GM12878 (cell line): ENCODE results near the gene DACH1. TPM values are rescaled to one million over a fixed set of nuclear protein-coding genes. Genes with fewer than 3 reads are reported as not detected.

Experiments used
- ATAC-seq: fragments of 200-7000 bp; cut with Tn5 transposase; 3 replicates; pipeline ENCODE4 v1.9.1; 2020; ENCODE audit warnings: mild to moderate bottlenecking, moderate library complexity
- BruUV-seq: library from RNA; stranded (reverse); fragments of 400-500 nt; replicated peaks from 2 replicates; lab custom pipeline; 2021; lab: Mats Ljungman, UMichigan
- CTCF ChIA-PET: fragments of 300-600 bp; sonication (Branson Sonifier 250); formaldehyde crosslinking; extraction: SDS; loops from one replicate; lab custom pipeline; 2021; ENCODE audit warnings: inconsistent platforms; lab: Yijun Ruan, JAX
- POLR2A ChIA-PET: fragments of 350-600 bp; formaldehyde crosslinking; extraction: SDS; loops from one replicate; lab custom pipeline; 2021; ENCODE audit warnings: inconsistent platforms; lab: Charles Lee
- RAD21 ChIA-PET: fragments of 300-600 bp; sonication (Branson Sonifier 250); formaldehyde crosslinking; loops from one replicate; lab custom pipeline; 2023; ENCODE audit warnings: antibody characterized with exemption; ENCODE audit not compliant: unreplicated experiment; lab: Charles Lee
- SMC1A ChIA-PET: fragments of 300-600 bp; sonication (Branson Sonifier 250); formaldehyde crosslinking; loops from one replicate; lab custom pipeline; 2023; ENCODE audit not compliant: unreplicated experiment, uncharacterized antibody; lab: Charles Lee
- DNase-seq: peaks from one replicate; pipeline ENCODE4 v3.0.0-alpha.2; 2011; ENCODE audit warnings: low read depth, low spot score
- FAIRE-seq: peaks from 3 replicates; lab custom pipeline; 2011; peaks lifted over from hg19 to GRCh38; lab: Jason Lieb, UNC
- H2AFZ ChIP-seq: 2 replicates; pipeline ENCODE4 v1.6.0; 2011; ENCODE audit warnings: low read depth, low read length, control low read depth; ENCODE audit not compliant: control insufficient read depth
- H3K27ac ChIP-seq: 2 replicates; pipeline ENCODE4 v1.5.1; 2011; ENCODE audit warnings: control low read depth; ENCODE audit not compliant: control insufficient read depth, insufficient read depth
- H3K27me3 ChIP-seq, 2 experiments: replicated peaks in 1 of 2; 2 replicates each; pipeline versions ENCODE4 v1.6.0 to v1.6.1; 2011; ENCODE audit warnings: low read length in 1 of 2; ENCODE audit not compliant: control insufficient read depth in 2 of 2, insufficient read depth in 2 of 2
- H3K36me3 ChIP-seq, 2 experiments: 2 replicates each; pipeline ENCODE4 v1.5.1; 2011; ENCODE audit warnings: low read length in 1 of 2; ENCODE audit not compliant: control insufficient read depth in 2 of 2, insufficient read depth in 2 of 2
- H3K4me1 ChIP-seq: 2 replicates; pipeline ENCODE4 v1.6.1; 2011; ENCODE audit warnings: mild to moderate bottlenecking, low read length, moderate library complexity, mixed read lengths; ENCODE audit not compliant: control insufficient read depth, insufficient read depth
- H3K4me2 ChIP-seq: 2 replicates; pipeline ENCODE4 v1.6.0; 2011; ENCODE audit warnings: control low read depth; ENCODE audit not compliant: control insufficient read depth, insufficient read depth
- H3K4me3 ChIP-seq: fragments of 200-600 bp; sonication (generic); 2 replicates; pipeline ENCODE4 v1.5.1; 2016
- H3K79me2 ChIP-seq: 2 replicates; pipeline ENCODE4 v1.6.0; 2011; ENCODE audit warnings: low read length; ENCODE audit not compliant: control insufficient read depth, insufficient read depth
- H3K9ac ChIP-seq: 2 replicates; pipeline ENCODE4 v1.8.0; 2011; ENCODE audit warnings: low read length, control low read depth, mixed read lengths; ENCODE audit not compliant: control insufficient read depth, insufficient read depth
- H3K9me3 ChIP-seq: replicated peaks from 3 replicates; pipeline ENCODE4 v1.5.1; 2011; ENCODE audit warnings: mild to moderate bottlenecking, low read length; ENCODE audit not compliant: control insufficient read depth, insufficient read depth
- H4K20me1 ChIP-seq: 2 replicates; pipeline ENCODE4 v1.6.0; 2011; ENCODE audit not compliant: control insufficient read depth, insufficient read depth
- ATF7 ChIP-seq: fragments of 450-650 bp; IDR thresholded peaks from 2 replicates; pipeline ENCODE4 v1.6.1; 2016; ENCODE audit warnings: low read depth, mild to moderate bottlenecking
- FOXK2 ChIP-seq: fragments of 450-650 bp; IDR thresholded peaks from 2 replicates; pipeline ENCODE4 v1.6.1; 2017; ENCODE audit warnings: mild to moderate bottlenecking, moderate library complexity
- KAT2A ChIP-seq: conservative IDR thresholded peaks from 2 replicates; pipeline ENCODE4 v1.6.1; 2011; ENCODE audit warnings: low read depth, low read length; ENCODE audit not compliant: control insufficient read depth
- SREBF2 ChIP-seq: IDR thresholded peaks from 2 replicates; pipeline ENCODE4 v1.6.1; 2012; ENCODE audit warnings: mild to moderate bottlenecking, low read length
- TCF3 ChIP-seq: IDR thresholded peaks from 2 replicates; pipeline ENCODE4 v1.6.1; 2012; ENCODE audit warnings: low read depth, mild to moderate bottlenecking, low read length, borderline replicate concordance; ENCODE audit not compliant: insufficient read depth
- in situ Hi-C: fragments of 300-500 bp; cut with MboI; formaldehyde crosslinking; loops from 9 replicates; pipeline ENCODE4 v1.14.3; 2018; ENCODE audit warnings: mixed read lengths
- intact Hi-C: fragments of 100-400 bp; cut with micrococcal nuclease; formaldehyde crosslinking; loops from one replicate; pipeline ENCODE4 v1.14.2; 2022; ENCODE audit not compliant: unreplicated experiment
- polyA plus RNA-seq, 11 experiments: library from polyadenylated mRNA; depleted of rRNA in 4 of 11; unstranded in 6 of 11; stranded (reverse) in 5 of 11; fragments of >200 nt; fragmentation: Nextera tagmentation in 4 of 11; fragmentation: Illumina TruSeq in 1 of 11; extraction: Ambion mirVana in 4 of 11; extraction: Trizol in 1 of 11; gene quantifications; 1 replicate in 1 of 11; 2 replicates in 10 of 11; pipeline versions ENCODE4 v1.2.1 to v1.2.3, GENCODE V29; 2011 to 2016; ENCODE audit warnings: inconsistent platforms in 2 of 11, missing spikeins in 2 of 11, low read depth in 1 of 11
- total RNA-seq, 4 experiments: library from RNA; depleted of rRNA in 3 of 4; stranded (reverse); fragments of >200 nt in 3 of 4; fragmentation: Illumina TruSeq in 1 of 4; extraction: Trizol in 1 of 4; gene quantifications; 2 replicates each; pipeline versions ENCODE4 v1.2.1 to v1.2.3, GENCODE V29; 2013 to 2021
- TF ChIP-seq, protein P1 (sequence below): fragments of 450-650 bp; formaldehyde crosslinking; IDR thresholded peaks from 2 replicates; pipeline ENCODE4 v1.4.0; 2022; ENCODE audit warnings: mild to moderate bottlenecking, moderate library complexity

The DACH1 gene
- total and polyA plus RNA-seq, 10 of the 15 experiments (the other 5 are each of a cell fraction or from before 2014, with no cell fraction given), result 0.05 TPM; not detected in 9

DNA sequence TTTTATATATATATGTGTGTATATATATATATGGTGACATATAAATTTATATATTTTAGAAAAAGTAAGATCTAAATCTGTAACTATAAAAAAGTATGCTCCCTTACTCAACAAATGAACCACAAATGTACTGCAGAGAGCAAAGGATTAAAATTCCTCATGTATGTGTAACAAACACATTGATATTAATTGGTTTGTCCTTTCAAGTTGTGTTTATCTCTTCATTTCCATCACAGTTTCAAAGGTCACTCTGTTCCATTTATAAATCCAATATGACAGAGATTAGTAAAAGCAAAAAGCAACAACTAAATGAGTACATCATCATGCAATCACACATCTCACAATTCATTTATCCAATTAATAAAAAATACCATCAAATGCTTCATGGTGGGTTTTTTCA is 247.9 kb downstream of the DACH1 start (continued):
- TF ChIP-seq, protein P1, sequence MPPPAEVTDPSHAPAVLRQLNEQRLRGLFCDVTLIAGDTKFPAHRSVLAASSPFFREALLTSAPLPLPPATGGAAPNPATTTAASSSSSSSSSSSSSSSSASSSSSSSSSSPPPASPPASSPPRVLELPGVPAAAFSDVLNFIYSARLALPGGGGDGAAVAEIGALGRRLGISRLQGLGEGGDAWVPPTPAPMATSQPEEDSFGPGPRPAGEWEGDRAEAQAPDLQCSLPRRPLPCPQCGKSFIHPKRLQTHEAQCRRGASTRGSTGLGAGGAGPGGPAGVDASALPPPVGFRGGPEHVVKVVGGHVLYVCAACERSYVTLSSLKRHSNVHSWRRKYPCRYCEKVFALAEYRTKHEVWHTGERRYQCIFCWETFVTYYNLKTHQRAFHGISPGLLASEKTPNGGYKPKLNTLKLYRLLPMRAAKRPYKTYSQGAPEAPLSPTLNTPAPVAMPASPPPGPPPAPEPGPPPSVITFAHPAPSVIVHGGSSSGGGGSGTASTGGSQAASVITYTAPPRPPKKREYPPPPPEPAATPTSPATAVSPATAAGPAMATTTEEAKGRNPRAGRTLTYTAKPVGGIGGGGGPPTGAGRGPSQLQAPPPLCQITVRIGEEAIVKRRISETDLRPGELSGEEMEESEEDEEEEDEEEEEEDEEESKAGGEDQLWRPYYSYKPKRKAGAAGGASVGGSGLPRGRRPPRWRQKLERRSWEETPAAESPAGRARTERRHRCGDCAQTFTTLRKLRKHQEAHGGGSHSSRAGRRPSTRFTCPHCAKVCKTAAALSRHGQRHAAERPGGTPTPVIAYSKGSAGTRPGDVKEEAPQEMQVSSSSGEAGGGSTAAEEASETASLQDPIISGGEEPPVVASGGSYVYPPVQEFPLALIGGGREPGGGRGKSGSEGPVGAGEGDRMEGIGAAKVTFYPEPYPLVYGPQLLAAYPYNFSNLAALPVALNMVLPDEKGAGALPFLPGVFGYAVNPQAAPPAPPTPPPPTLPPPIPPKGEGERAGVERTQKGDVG (CRISPR knock-in tag), result no peak

DNA sequence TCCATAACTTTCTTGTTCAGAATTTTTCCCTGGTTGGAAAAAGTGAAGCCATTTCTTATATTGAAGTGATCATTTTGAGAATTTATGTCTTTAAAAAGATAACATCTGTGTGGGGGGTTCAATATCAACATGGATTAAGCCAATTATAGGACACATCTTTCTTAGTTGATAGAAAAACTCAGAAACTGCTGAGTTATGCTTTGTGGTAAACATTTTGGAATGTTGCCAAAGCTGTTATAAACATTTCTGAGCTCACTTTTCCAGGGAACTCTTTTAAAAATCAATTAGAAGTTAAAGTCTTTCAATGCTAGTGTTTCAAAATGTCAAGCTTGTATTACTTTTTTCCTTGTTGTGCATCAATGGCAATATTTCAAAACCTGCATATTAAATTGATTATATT is 248.8 kb downstream of the DACH1 start:
- ChIA-PET POLR2A (no interaction called here), SMC1A (no interaction called here)
- Histone ChIP-seq H3K27ac (no peak overlapping the region), H2AFZ (no peak overlapping the region), H3K4me2 (no peak overlapping the region), H3K9me3 (no peaks in the 10 kb centered on the region)
- intact Hi-C loops, result no loop called here
- no peak for FAIRE-seq
- TF ChIP-seq FOXK2 (no peak), SREBF2 (no peak), KAT2A (no peak), TCF3 (no peak), ATF7 (no peak)
- TF ChIP-seq, all 136 proteins: peak for 0
- CTCF ChIA-PET, result no interaction called here
- no peak for ATAC-seq
- Histone ChIP-seq H3K79me2 (no peaks in the 10 kb centered on the region), H4K20me1 (no peaks in the 10 kb centered on the region), H3K4me1 (no peaks in the 10 kb centered on the region), H3K27me3 (no peaks in the 10 kb centered on the region), H3K4me3 (no peak overlapping the region), H3K9ac (no peak overlapping the region), H3K36me3 (no peaks in the 10 kb centered on the region)
- in situ Hi-C loops, result no loop called here
- RAD21 ChIA-PET, result no interaction called here
- DNase-seq, result no peak
- no TSS peak for BruUV-seq
